Stimulated activated CD4-positive, alpha-beta T cell treated with anti-CD3 and anti-CD28 coated beads, Interleukin-4, amount 100 ng/mL, for 4 hours (primary cell): Measurements from ENCODE around the gene MSH3.
"Not testable (repeated sequence)": the region's sequence is repeated elsewhere in the genome, so short reads cannot be mapped to it uniquely, and the experiment has no call there.

ENCODE experiments used
- DNase-seq, 2 experiments: peaks; one replicate each; pipeline ENCODE4 v3.0.0-alpha.2; 2020

The MSH3 gene

GRCh38 chr5:80759866-80760577 is 105.6 kb downstream of the MSH3 start:
- no peak for DNase-seq

- DNase-seq = no peak
Observed at GRCh38 chr5:80760680-80761079, 106.2 kb downstream of the MSH3 start.

- no peak for DNase-seq
Observed at GRCh38 chr5:80761176-80761575, 106.7 kb downstream of the MSH3 start.

GRCh38 chr5:80761966-80762365 is 107.5 kb downstream of the MSH3 start:
- DNase-seq = no peak

GRCh38 chr5:80762573-80762972 is 108.1 kb downstream of the MSH3 start:
- no peak for DNase-seq

- no peak for DNase-seq
Observed at GRCh38 chr5:80763211-80763610, 108.8 kb downstream of the MSH3 start.

GRCh38 chr5:80763873-80764647 is 109.6 kb downstream of the MSH3 start:
- DNase-seq = no peak

- DNase-seq = no peak
Observed at GRCh38 chr5:80764786-80765185, 110.3 kb downstream of the MSH3 start.

GRCh38 chr5:80777347-80778287 is 123.2 kb downstream of the MSH3 start:
- no peak for DNase-seq

GRCh38 chr5:80780024-80780423 is 125.6 kb downstream of the MSH3 start:
- no peak for DNase-seq

- no peak for DNase-seq
Observed at GRCh38 chr5:80780761-80781285, 126.4 kb downstream of the MSH3 start.

GRCh38 chr5:80781356-80781755 is 126.9 kb downstream of the MSH3 start:
- no peak for DNase-seq

- no peak for DNase-seq
Observed at GRCh38 chr5:80782626-80783025, 128.2 kb downstream of the MSH3 start.

- not testable (repeated sequence) for DNase-seq
Observed at GRCh38 chr5:80783751-80784150, 129.3 kb downstream of the MSH3 start.

- no peak for DNase-seq
Observed at GRCh38 chr5:80784451-80784850, 130.0 kb downstream of the MSH3 start.

GRCh38 chr5:80789319-80790016 is 135.0 kb downstream of the MSH3 start:
- DNase-seq = not testable (repeated sequence)

GRCh38 chr5:80790698-80791097 is 136.2 kb downstream of the MSH3 start:
- DNase-seq = no peak

- no peak for DNase-seq
Observed at GRCh38 chr5:80793354-80793753, 138.9 kb downstream of the MSH3 start.

GRCh38 chr5:80796846-80797245 is 142.4 kb downstream of the MSH3 start:
- no peak for DNase-seq

- DNase-seq = no peak
Observed at GRCh38 chr5:80797428-80798024, 143.1 kb downstream of the MSH3 start.

- no peak for DNase-seq
Observed at GRCh38 chr5:80798166-80798565, 143.7 kb downstream of the MSH3 start.

- no peak for DNase-seq
Observed at GRCh38 chr5:80798633-80799032, 144.2 kb downstream of the MSH3 start.
